Measurements from ENCODE around the gene GRAMD2B. TPM values are rescaled to one million over a fixed set of nuclear protein-coding genes. Genes with fewer than 3 reads are reported as not detected.

The GRAMD2B gene
- total RNA-seq, 1 experiment from 2014 or later: 6.7 TPM

DNA sequence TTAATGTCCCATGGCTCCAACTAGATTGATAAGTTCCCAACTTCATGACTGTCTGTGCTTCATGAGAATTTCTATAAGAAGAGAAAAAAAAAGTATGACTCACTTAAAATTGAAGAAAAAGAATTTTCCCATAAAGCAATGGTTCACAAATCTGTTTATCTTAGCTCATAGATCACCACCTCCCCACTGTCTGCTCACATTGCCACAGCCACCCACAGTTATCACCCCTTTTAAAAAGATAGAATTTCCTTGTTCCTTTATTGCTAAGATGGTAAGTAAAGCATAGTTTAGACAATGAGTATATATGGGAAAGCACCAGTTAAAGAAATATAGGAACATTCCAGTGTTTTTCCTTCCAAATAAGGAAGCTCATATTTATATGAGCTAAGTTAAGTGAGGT is 104.7 kb downstream of the GRAMD2B start:
- Histone ChIP-seq H3T11ph (ENCODE audit: low read length) (no peak overlapping the region), H3K56ac (ENCODE audit: insufficient read length, low read depth, low read length) (no peak overlapping the region), H3K4ac (ENCODE audit: low read depth, low read length) (no peak overlapping the region), H3K18ac (ENCODE audit: insufficient read length, low read depth, low read length) (no peak overlapping the region), H2AFZ (ENCODE audit: low read length) (no peak overlapping the region), H4K5ac (ENCODE audit: insufficient read length, low read depth, low read length) (no peak overlapping the region), H2BK5ac (ENCODE audit: insufficient read length, low read length) (no peak overlapping the region), H3K27ac (ENCODE audit: insufficient read length, low read depth, low read length) (no peak overlapping the region), H4K8ac (replicated peaks; ENCODE audit: insufficient read length, low read depth, low read length) (no peak overlapping the region), H2BK120ac (ENCODE audit: low read depth, low read length, poor library complexity, severe bottlenecking) (no peak overlapping the region), H4K20me1 (ENCODE audit: control insufficient read depth, insufficient read depth, insufficient read length) (no peaks in the 10 kb centered on the region), H3K9ac (ENCODE audit: extremely low read depth, insufficient read length, low read length) (no peak overlapping the region), H3K79me2 (ENCODE audit: insufficient read depth, low read length) (no peaks in the 10 kb centered on the region), H3K27me3 (ENCODE audit: insufficient read depth, low read length) (no peaks in the 10 kb centered on the region), H2BK15ac (ENCODE audit: low read depth, low read length) (no peak overlapping the region), H3K79me1 (ENCODE audit: insufficient read depth, low read depth, low read length, poor library complexity, severe bottlenecking) (no peaks in the 10 kb centered on the region), H4K91ac (ENCODE audit: insufficient read length, low read depth, low read length) (no peak overlapping the region), H2AK5ac (ENCODE audit: insufficient read length, low read length) (no peak overlapping the region), H3K23me2 (ENCODE audit: insufficient read length, low read depth, low read length, poor library complexity, severe bottlenecking) (no peaks in the 10 kb centered on the region), H3K23ac (ENCODE audit: insufficient read length, low read depth, low read length) (no peak overlapping the region), H2BK12ac (ENCODE audit: insufficient read length, low read depth, low read length) (no peak overlapping the region), H3K14ac (ENCODE audit: insufficient read depth, low read length) (no peak overlapping the region), H3K4me2 (ENCODE audit: insufficient read depth, insufficient read length, low read length) (no peak overlapping the region), H2BK20ac (ENCODE audit: low read depth, low read length, poor library complexity, severe bottlenecking) (no peak overlapping the region), H3K4me1 (ENCODE audit: insufficient read depth, low read length) (no peaks in the 10 kb centered on the region), H3K9me3 (ENCODE audit: control insufficient read depth, low read depth, low read length) (no peaks in the 10 kb centered on the region)
- Mint-ChIP-seq H3K27me3 (ENCODE audit: low read depth) (no peaks in the 10 kb centered on the region), H3K4me1 (peaks cover 6% of the 10 kb centered on the region in 2 experiments), H3K36me3 (ENCODE audit: insufficient read depth in 1 of 3, low read depth in 3 of 3) (no peaks in the 10 kb centered on the region; a peak in 1 of 7 replicates), H3K4me3 (no peak overlapping the region), H3K27ac (no peak overlapping the region), H3K9me3 (peaks cover 2 to 3% of the 10 kb centered on the region in 2 experiments; a peak in 1 of 5 replicates)
- TF ChIP-seq, protein P1, sequence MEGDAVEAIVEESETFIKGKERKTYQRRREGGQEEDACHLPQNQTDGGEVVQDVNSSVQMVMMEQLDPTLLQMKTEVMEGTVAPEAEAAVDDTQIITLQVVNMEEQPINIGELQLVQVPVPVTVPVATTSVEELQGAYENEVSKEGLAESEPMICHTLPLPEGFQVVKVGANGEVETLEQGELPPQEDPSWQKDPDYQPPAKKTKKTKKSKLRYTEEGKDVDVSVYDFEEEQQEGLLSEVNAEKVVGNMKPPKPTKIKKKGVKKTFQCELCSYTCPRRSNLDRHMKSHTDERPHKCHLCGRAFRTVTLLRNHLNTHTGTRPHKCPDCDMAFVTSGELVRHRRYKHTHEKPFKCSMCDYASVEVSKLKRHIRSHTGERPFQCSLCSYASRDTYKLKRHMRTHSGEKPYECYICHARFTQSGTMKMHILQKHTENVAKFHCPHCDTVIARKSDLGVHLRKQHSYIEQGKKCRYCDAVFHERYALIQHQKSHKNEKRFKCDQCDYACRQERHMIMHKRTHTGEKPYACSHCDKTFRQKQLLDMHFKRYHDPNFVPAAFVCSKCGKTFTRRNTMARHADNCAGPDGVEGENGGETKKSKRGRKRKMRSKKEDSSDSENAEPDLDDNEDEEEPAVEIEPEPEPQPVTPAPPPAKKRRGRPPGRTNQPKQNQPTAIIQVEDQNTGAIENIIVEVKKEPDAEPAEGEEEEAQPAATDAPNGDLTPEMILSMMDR (conservative IDR thresholded peaks at IDR 0.05): no peak
- no peak for DNase-seq
